Measurements from ENCODE around the gene SMIM7. TPM values are rescaled to one million over a fixed set of nuclear protein-coding genes. Genes with fewer than 3 reads are reported as not detected.

The SMIM7 gene
- total and polyA plus RNA-seq, 7 donors: 65.2 to 110 (median 88.5) TPM

- no peak overlapping the region for H3K27ac ChIP-seq
- TF ChIP-seq POLR2AphosphoS5 (IDR thresholded peaks at IDR 0.05) (no peak), EP300 (IDR thresholded peaks at IDR 0.05) (no peak), POLR2A (IDR thresholded peaks at IDR 0.05) (no peak), CTCF (IDR thresholded peaks at IDR 0.05) (no peak)
- no peaks in the 10 kb centered on the region for H3K27me3 ChIP-seq
- no peaks in the 10 kb centered on the region for H3K9me3 ChIP-seq
- H3K4me1 ChIP-seq: peaks cover 0 to 54% (median 41%) of the 10 kb centered on the region in 4 donors
- no peaks in the 10 kb centered on the region for H3K36me3 ChIP-seq
- intact Hi-C loops (cut with DNase I): no loop called here
- no peak for DNase-seq
- 92 to 95% methylated on average over 20 of the region's 20 CpGs for WGBS, 2 donors
- H3K4me3 ChIP-seq: no peak overlapping the region
Observed at GRCh38 chr19:16601378-16602052, 58.4 kb downstream of the SMIM7 start.

- Histone ChIP-seq H3K4me3 (no peak overlapping the region), H3K27me3 (no peaks in the 10 kb centered on the region), H3K27ac (no peak overlapping the region), H3K36me3 (no peaks in the 10 kb centered on the region), H3K4me1 (peaks cover 0 to 47% (median 34%) of the 10 kb centered on the region in 4 donors), H3K9me3 (no peaks in the 10 kb centered on the region)
- intact Hi-C loops (cut with DNase I): no loop called here
- no peak for TF ChIP-seq CTCF (IDR thresholded peaks at IDR 0.05)
- no peak for TF ChIP-seq POLR2A (IDR thresholded peaks at IDR 0.05)
- TF ChIP-seq POLR2AphosphoS5 (IDR thresholded peaks at IDR 0.05): no peak
- no peak for TF ChIP-seq EP300 (IDR thresholded peaks at IDR 0.05)
- WGBS, 2 donors: 95% methylated on average over 5 of the region's 5 CpGs
- DNase-seq: no peak
Observed at GRCh38 chr19:16600824-16601223, 59.1 kb downstream of the SMIM7 start.

GRCh38 chr19:16599655-16600346 is 60.1 kb downstream of the SMIM7 start:
- H3K4me1 ChIP-seq: peaks cover 0 to 37% (median 25%) of the 10 kb centered on the region in 4 donors
- no peak for DNase-seq
- no peaks in the 10 kb centered on the region for H3K27me3 ChIP-seq
- TF ChIP-seq CTCF (IDR thresholded peaks at IDR 0.05) (no peak), EP300 (IDR thresholded peaks at IDR 0.05) (no peak), POLR2A (IDR thresholded peaks at IDR 0.05) (no peak), POLR2AphosphoS5 (IDR thresholded peaks at IDR 0.05) (no peak)
- no peak overlapping the region for H3K4me3 ChIP-seq
- H3K27ac ChIP-seq: no peak overlapping the region
- intact Hi-C loops (cut with DNase I): no loop called here
- no peaks in the 10 kb centered on the region for H3K36me3 ChIP-seq
- H3K9me3 ChIP-seq: no peaks in the 10 kb centered on the region
- 89 to 93% methylated on average over 6 of the region's 6 CpGs for WGBS, 2 donors

GRCh38 chr19:16598848-16599247 is 61.1 kb downstream of the SMIM7 start:
- no peaks in the 10 kb centered on the region for H3K27me3 ChIP-seq
- no peak for TF ChIP-seq POLR2A (IDR thresholded peaks at IDR 0.05)
- TF ChIP-seq POLR2AphosphoS5 (IDR thresholded peaks at IDR 0.05): no peak
- TF ChIP-seq EP300 (IDR thresholded peaks at IDR 0.05): no peak
- TF ChIP-seq CTCF (IDR thresholded peaks at IDR 0.05): no peak
- intact Hi-C loops (cut with DNase I): no loop called here
- H3K27ac ChIP-seq: peak overlapping the region in 3 of 4 donors; percentile 27 to 62 (median 54)
- DNase-seq: no peak
- WGBS, 2 donors: 77 to 81% methylated on average over 4 of the region's 4 CpGs
- H3K4me1 ChIP-seq: peaks cover 0 to 41% (median 25%) of the 10 kb centered on the region in 4 donors
- no peak overlapping the region for H3K4me3 ChIP-seq
- H3K9me3 ChIP-seq: no peaks in the 10 kb centered on the region
- no peaks in the 10 kb centered on the region for H3K36me3 ChIP-seq

Measured in sigmoid colon (tissue), 7 donors.